Neural cell (in vitro differentiated cells): ENCODE results near the gene ARHGEF17. TPM values are rescaled to one million over a fixed set of nuclear protein-coding genes. Genes with fewer than 3 reads are reported as not detected.

Source experiments
- H2AFZ ChIP-seq: fragments of 200-600, 300-800 bp; sonication (generic), shearing (Covaris generic); 2 replicates; pipeline ENCODE4 v1.6.0; 2014; ENCODE audit warnings: low read depth, mild to moderate bottlenecking, antibody characterized with exemption, low read length, moderate library complexity
- H3F3A ChIP-seq: fragments of 200-600 bp; shearing (Covaris generic); 2 replicates; pipeline ENCODE4 v1.6.1; 2016; ENCODE audit warnings: mild to moderate bottlenecking, moderate library complexity, mixed read lengths, antibody characterized with exemption, low read length; ENCODE audit not compliant: insufficient read depth, poor library complexity, severe bottlenecking
- H3K27ac ChIP-seq: fragments of 200-600, 300-800 bp; sonication (generic), shearing (Covaris generic); 2 replicates; pipeline ENCODE4 v1.5.1; 2014; ENCODE audit warnings: mild to moderate bottlenecking, low read length, moderate library complexity
- H3K27me3 ChIP-seq: fragments of 300-800, 200-600 bp; sonication (generic), shearing (Covaris generic); 2 replicates; pipeline ENCODE4 v1.6.0; 2014; ENCODE audit warnings: mild to moderate bottlenecking, low read depth, low read length, moderate library complexity; ENCODE audit not compliant: insufficient read depth
- H3K36me3 ChIP-seq: fragments of 300-800, 200-600 bp; sonication (generic), shearing (Covaris generic); 2 replicates; pipeline ENCODE4 v1.5.1; 2014; ENCODE audit warnings: mild to moderate bottlenecking, antibody characterized with exemption, low read length, moderate library complexity; ENCODE audit not compliant: insufficient read depth
- H3K4me2 ChIP-seq: fragments of 300-800, 200-600 bp; sonication (generic), shearing (Covaris generic); 2 replicates; pipeline ENCODE4 v1.6.0; 2014; ENCODE audit warnings: mild to moderate bottlenecking, low read length
- H3K4me3 ChIP-seq: fragments of 300-800, 200-600 bp; sonication (generic), shearing (Covaris generic); 2 replicates; pipeline ENCODE4 v1.5.1; 2014; ENCODE audit warnings: mild to moderate bottlenecking, low read length, moderate library complexity
- H3K79me2 ChIP-seq: fragments of 200-600 bp; shearing (Covaris generic); replicated peaks from 2 replicates; pipeline ENCODE4 v1.6.0; 2014; ENCODE audit warnings: mild to moderate bottlenecking, low read length, moderate library complexity; ENCODE audit not compliant: insufficient read depth
- H3K9ac ChIP-seq: fragments of 300-800, 200-600 bp; sonication (generic), shearing (Covaris generic); 2 replicates; pipeline ENCODE4 v1.6.1; 2016; ENCODE audit warnings: mild to moderate bottlenecking, low read length, mixed read lengths
- H3K9me2 ChIP-seq: fragments of 200-600 bp; shearing (Covaris generic); 2 replicates; pipeline ENCODE4 v1.6.1; 2016; ENCODE audit warnings: mild to moderate bottlenecking, low read length, mixed read lengths; ENCODE audit not compliant: insufficient read depth
- H3K9me3 ChIP-seq: fragments of 200-600, 300-800 bp; sonication (generic), shearing (Covaris generic); 2 replicates; pipeline ENCODE4 v1.6.1; 2016; ENCODE audit warnings: mild to moderate bottlenecking, mixed run types, low read length, moderate library complexity, mixed read lengths
- H4K20me1 ChIP-seq: fragments of 200-600 bp; shearing (Covaris generic); 2 replicates; pipeline ENCODE4 v1.6.1; 2016; ENCODE audit warnings: mild to moderate bottlenecking, mixed run types; ENCODE audit not compliant: insufficient read depth
- EP300 ChIP-seq: fragments of 450-650 bp; conservative IDR thresholded peaks from 2 replicates; pipeline ENCODE4 v1.6.1; 2014; ENCODE audit warnings: antibody characterized with exemption, mild to moderate bottlenecking, moderate library complexity; ENCODE audit not compliant: poor library complexity, severe bottlenecking
- EZH2 ChIP-seq: fragments of 200-600, 300-800 bp; shearing (Covaris generic), sonication (generic); IDR thresholded peaks from 2 replicates; pipeline ENCODE4 v1.6.1; 2014; ENCODE audit warnings: antibody characterized with exemption, low read length, borderline replicate concordance, mild to moderate bottlenecking; ENCODE audit not compliant: insufficient read depth, poor library complexity, severe bottlenecking
- MXI1 ChIP-seq: fragments of 450-650 bp; conservative IDR thresholded peaks from 2 replicates; pipeline ENCODE4 v1.6.1; 2014; ENCODE audit warnings: antibody characterized with exemption, mild to moderate bottlenecking; ENCODE audit not compliant: poor library complexity, severe bottlenecking
- POLR2AphosphoS5 ChIP-seq: IDR thresholded peaks from 2 replicates; pipeline ENCODE4 v1.6.1; 2012
- RAD21 ChIP-seq: fragments of 450-650 bp; conservative IDR thresholded peaks from 2 replicates; pipeline ENCODE4 v1.6.1; 2014; ENCODE audit warnings: antibody characterized with exemption, mild to moderate bottlenecking, moderate library complexity
- SMC3 ChIP-seq: fragments of 450-650 bp; conservative IDR thresholded peaks from 2 replicates; pipeline ENCODE4 v1.6.1; 2014; ENCODE audit warnings: antibody characterized with exemption, mild to moderate bottlenecking, moderate library complexity; ENCODE audit not compliant: poor library complexity
- TAF1 ChIP-seq: IDR thresholded peaks from 2 replicates; pipeline ENCODE4 v1.6.1; 2012; ENCODE audit warnings: low read depth
- polyA plus RNA-seq: library from polyadenylated mRNA; depleted of rRNA; stranded (reverse); fragments of >200 nt; gene quantifications from 2 replicates; pipeline ENCODE4 v1.2.3, GENCODE V29; 2014
- TF ChIP-seq, protein P1 (sequence below): fragments of 450-650 bp; IDR thresholded peaks from 2 replicates; pipeline ENCODE4 v1.5.1; 2014; ENCODE audit warnings: antibody characterized with exemption, mild to moderate bottlenecking, moderate library complexity; ENCODE audit not compliant: poor library complexity, severe bottlenecking
- TF ChIP-seq, protein P2 (sequence below): IDR thresholded peaks from 2 replicates; pipeline ENCODE4 v1.6.1; 2012; ENCODE audit warnings: borderline replicate concordance

ARHGEF17 gene
- polyA plus RNA-seq, 1 donor from 2014 or later = 7.9 TPM

DNA sequence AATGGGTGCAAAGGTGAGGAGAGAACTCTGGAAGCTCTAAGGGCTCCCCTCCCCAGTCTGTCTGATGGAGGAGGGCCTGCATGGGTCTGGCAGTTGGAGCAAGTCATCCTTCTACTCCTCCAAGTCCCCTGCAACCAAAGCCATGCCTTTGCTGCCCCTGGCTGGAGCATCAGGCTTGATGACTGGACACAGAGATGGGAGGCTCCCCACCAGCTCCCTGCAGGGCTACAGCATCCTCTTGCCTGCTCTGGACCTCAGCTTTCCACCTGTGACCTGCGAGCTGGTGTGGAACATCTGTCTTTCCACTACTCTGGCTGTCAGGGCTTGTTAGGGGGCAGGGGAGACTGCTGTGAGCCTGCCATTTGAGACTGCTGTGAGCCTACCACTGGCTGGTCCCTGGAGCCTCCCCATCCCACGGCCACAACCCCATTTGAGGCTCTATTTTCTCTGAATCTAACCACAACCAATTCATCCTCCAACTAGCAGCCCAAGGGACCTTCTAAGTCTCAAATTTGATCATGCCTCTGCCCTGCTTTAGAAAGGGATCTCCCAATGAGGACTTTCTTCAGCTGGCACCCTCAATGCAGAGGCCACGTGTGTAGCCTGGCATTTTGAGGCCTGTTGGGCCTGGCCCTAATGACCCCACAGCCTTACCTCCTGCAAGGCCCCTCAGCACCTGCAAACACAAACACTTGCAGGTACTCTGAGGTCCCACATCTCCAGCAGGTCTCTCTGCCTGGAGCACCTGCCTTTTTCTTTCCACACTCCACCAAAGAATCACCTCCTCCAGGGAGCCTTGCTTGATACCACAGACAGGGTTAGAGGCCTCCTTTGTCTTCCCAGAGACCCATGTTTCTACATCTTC lies 26.0 kb upstream of the ARHGEF17 start:
- no peak overlapping the region for H3K4me2 ChIP-seq
- no peaks in the 10 kb centered on the region for H3F3A ChIP-seq
- no peaks in the 10 kb centered on the region for H3K27me3 ChIP-seq
- H4K20me1 ChIP-seq = no peaks in the 10 kb centered on the region
- no peak overlapping the region for H2AFZ ChIP-seq
- TF ChIP-seq, protein P1, sequence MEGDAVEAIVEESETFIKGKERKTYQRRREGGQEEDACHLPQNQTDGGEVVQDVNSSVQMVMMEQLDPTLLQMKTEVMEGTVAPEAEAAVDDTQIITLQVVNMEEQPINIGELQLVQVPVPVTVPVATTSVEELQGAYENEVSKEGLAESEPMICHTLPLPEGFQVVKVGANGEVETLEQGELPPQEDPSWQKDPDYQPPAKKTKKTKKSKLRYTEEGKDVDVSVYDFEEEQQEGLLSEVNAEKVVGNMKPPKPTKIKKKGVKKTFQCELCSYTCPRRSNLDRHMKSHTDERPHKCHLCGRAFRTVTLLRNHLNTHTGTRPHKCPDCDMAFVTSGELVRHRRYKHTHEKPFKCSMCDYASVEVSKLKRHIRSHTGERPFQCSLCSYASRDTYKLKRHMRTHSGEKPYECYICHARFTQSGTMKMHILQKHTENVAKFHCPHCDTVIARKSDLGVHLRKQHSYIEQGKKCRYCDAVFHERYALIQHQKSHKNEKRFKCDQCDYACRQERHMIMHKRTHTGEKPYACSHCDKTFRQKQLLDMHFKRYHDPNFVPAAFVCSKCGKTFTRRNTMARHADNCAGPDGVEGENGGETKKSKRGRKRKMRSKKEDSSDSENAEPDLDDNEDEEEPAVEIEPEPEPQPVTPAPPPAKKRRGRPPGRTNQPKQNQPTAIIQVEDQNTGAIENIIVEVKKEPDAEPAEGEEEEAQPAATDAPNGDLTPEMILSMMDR = no peak
- TF ChIP-seq EP300 = no peak
- no peak for TF ChIP-seq SMC3
- TF ChIP-seq RAD21 = no peak
- TF ChIP-seq, protein P2, sequence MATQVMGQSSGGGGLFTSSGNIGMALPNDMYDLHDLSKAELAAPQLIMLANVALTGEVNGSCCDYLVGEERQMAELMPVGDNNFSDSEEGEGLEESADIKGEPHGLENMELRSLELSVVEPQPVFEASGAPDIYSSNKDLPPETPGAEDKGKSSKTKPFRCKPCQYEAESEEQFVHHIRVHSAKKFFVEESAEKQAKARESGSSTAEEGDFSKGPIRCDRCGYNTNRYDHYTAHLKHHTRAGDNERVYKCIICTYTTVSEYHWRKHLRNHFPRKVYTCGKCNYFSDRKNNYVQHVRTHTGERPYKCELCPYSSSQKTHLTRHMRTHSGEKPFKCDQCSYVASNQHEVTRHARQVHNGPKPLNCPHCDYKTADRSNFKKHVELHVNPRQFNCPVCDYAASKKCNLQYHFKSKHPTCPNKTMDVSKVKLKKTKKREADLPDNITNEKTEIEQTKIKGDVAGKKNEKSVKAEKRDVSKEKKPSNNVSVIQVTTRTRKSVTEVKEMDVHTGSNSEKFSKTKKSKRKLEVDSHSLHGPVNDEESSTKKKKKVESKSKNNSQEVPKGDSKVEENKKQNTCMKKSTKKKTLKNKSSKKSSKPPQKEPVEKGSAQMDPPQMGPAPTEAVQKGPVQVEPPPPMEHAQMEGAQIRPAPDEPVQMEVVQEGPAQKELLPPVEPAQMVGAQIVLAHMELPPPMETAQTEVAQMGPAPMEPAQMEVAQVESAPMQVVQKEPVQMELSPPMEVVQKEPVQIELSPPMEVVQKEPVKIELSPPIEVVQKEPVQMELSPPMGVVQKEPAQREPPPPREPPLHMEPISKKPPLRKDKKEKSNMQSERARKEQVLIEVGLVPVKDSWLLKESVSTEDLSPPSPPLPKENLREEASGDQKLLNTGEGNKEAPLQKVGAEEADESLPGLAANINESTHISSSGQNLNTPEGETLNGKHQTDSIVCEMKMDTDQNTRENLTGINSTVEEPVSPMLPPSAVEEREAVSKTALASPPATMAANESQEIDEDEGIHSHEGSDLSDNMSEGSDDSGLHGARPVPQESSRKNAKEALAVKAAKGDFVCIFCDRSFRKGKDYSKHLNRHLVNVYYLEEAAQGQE = no peak
- no peak for TF ChIP-seq EZH2
- TF ChIP-seq TAF1 = no peak
- TF ChIP-seq MXI1 = no peak
- no peak for TF ChIP-seq POLR2AphosphoS5
- H3K4me3 ChIP-seq = no peak overlapping the region
- no peak overlapping the region for H3K27ac ChIP-seq
- no peaks in the 10 kb centered on the region for H3K79me2 ChIP-seq
- no peaks in the 10 kb centered on the region for H3K9me2 ChIP-seq
- no peaks in the 10 kb centered on the region for H3K36me3 ChIP-seq
- no peaks in the 10 kb centered on the region for H3K9me3 ChIP-seq
- no peak overlapping the region for H3K9ac ChIP-seq

DNA sequence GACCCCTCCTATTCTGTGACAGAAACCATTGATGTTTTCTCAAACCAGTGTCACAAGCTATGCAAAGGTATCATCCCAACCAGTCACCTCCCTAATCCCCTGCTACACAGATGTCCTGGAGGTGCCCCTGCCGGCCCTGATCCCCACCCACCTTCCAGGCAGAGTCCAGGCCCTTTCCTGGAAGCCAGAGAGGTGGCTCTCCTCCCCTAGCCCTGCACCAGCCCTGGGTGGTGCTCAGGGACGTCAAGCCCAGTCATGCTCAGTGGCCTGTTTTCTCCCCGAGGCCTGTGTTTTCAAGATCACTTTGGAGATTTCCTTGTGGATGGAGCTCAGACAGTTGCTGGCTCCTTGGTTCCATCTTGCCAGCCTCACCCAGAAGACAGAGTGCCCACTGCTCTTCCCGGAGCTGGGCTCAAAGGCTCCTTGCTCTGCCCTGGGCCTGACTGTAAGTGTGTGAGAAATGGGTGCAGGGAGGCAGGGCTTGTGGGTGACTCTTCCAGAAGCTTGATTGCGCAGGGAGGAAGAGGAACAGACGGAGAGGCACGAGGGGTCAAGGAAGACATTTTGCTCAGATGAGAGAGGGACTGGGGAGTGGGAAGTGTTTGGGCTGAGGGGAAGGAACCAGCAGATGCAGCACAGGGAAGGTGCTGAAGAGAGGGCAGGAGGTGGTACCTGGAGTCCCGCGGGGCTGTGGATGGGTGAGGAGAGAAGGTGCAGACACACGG lies 24.6 kb upstream of the ARHGEF17 start:
- TF ChIP-seq RAD21 = no peak
- TF ChIP-seq, protein P1 = no peak
- TF ChIP-seq, protein P2 = no peak
- no peak for TF ChIP-seq SMC3
- TF ChIP-seq EZH2 = no peak
- TF ChIP-seq TAF1 = no peak
- no peak overlapping the region for H2AFZ ChIP-seq
- H3K27ac ChIP-seq = no peak overlapping the region
- no peak overlapping the region for H3K9ac ChIP-seq
- H3F3A ChIP-seq = no peaks in the 10 kb centered on the region
- no peaks in the 10 kb centered on the region for H3K9me3 ChIP-seq
- H4K20me1 ChIP-seq = no peaks in the 10 kb centered on the region
- H3K4me3 ChIP-seq = no peak overlapping the region
- H3K9me2 ChIP-seq = no peaks in the 10 kb centered on the region
- H3K36me3 ChIP-seq = no peaks in the 10 kb centered on the region
- H3K4me2 ChIP-seq = no peak overlapping the region
- H3K27me3 ChIP-seq = no peaks in the 10 kb centered on the region
- no peaks in the 10 kb centered on the region for H3K79me2 ChIP-seq
